GM12878 (cell line): ENCODE measurements around the gene KRTAP12-4. TPM values are rescaled to one million over a fixed set of nuclear protein-coding genes. Genes with fewer than 3 reads are reported as not detected.

Experiments used
- ATAC-seq: fragments of 200-7000 bp; cut with Tn5 transposase; 3 replicates; pipeline ENCODE4 v1.9.1; 2020; ENCODE audit warnings: mild to moderate bottlenecking, moderate library complexity
- BruUV-seq: library from RNA; stranded (reverse); fragments of 400-500 nt; replicated peaks from 2 replicates; lab custom pipeline; 2021; lab: Mats Ljungman, UMichigan
- CTCF ChIA-PET: fragments of 300-600 bp; sonication (Branson Sonifier 250); formaldehyde crosslinking; extraction: SDS; loops from one replicate; lab custom pipeline; 2021; ENCODE audit warnings: inconsistent platforms; lab: Yijun Ruan, JAX
- POLR2A ChIA-PET: fragments of 350-600 bp; formaldehyde crosslinking; extraction: SDS; loops from one replicate; lab custom pipeline; 2021; ENCODE audit warnings: inconsistent platforms; lab: Charles Lee
- RAD21 ChIA-PET: fragments of 300-600 bp; sonication (Branson Sonifier 250); formaldehyde crosslinking; loops from one replicate; lab custom pipeline; 2023; ENCODE audit warnings: antibody characterized with exemption; ENCODE audit not compliant: unreplicated experiment; lab: Charles Lee
- SMC1A ChIA-PET: fragments of 300-600 bp; sonication (Branson Sonifier 250); formaldehyde crosslinking; loops from one replicate; lab custom pipeline; 2023; ENCODE audit not compliant: unreplicated experiment, uncharacterized antibody; lab: Charles Lee
- DNase-seq: peaks from one replicate; pipeline ENCODE4 v3.0.0-alpha.2; 2011; ENCODE audit warnings: low read depth, low spot score
- FAIRE-seq: peaks from 3 replicates; lab custom pipeline; 2011; peaks lifted over from hg19 to GRCh38; lab: Jason Lieb, UNC
- H2AFZ ChIP-seq: 2 replicates; pipeline ENCODE4 v1.6.0; 2011; ENCODE audit warnings: low read depth, low read length, control low read depth; ENCODE audit not compliant: control insufficient read depth
- H3K27ac ChIP-seq: 2 replicates; pipeline ENCODE4 v1.5.1; 2011; ENCODE audit warnings: control low read depth; ENCODE audit not compliant: control insufficient read depth, insufficient read depth
- H3K27me3 ChIP-seq, 2 experiments: replicated peaks in 1 of 2; 2 replicates each; pipeline versions ENCODE4 v1.6.0 to v1.6.1; 2011; ENCODE audit warnings: low read length in 1 of 2; ENCODE audit not compliant: control insufficient read depth in 2 of 2, insufficient read depth in 2 of 2
- H3K36me3 ChIP-seq, 2 experiments: 2 replicates each; pipeline ENCODE4 v1.5.1; 2011; ENCODE audit warnings: low read length in 1 of 2; ENCODE audit not compliant: control insufficient read depth in 2 of 2, insufficient read depth in 2 of 2
- H3K4me1 ChIP-seq: 2 replicates; pipeline ENCODE4 v1.6.1; 2011; ENCODE audit warnings: mild to moderate bottlenecking, low read length, moderate library complexity, mixed read lengths; ENCODE audit not compliant: control insufficient read depth, insufficient read depth
- H3K4me2 ChIP-seq: 2 replicates; pipeline ENCODE4 v1.6.0; 2011; ENCODE audit warnings: control low read depth; ENCODE audit not compliant: control insufficient read depth, insufficient read depth
- H3K4me3 ChIP-seq: fragments of 200-600 bp; sonication (generic); 2 replicates; pipeline ENCODE4 v1.5.1; 2016
- H3K79me2 ChIP-seq: 2 replicates; pipeline ENCODE4 v1.6.0; 2011; ENCODE audit warnings: low read length; ENCODE audit not compliant: control insufficient read depth, insufficient read depth
- H3K9ac ChIP-seq: 2 replicates; pipeline ENCODE4 v1.8.0; 2011; ENCODE audit warnings: low read length, control low read depth, mixed read lengths; ENCODE audit not compliant: control insufficient read depth, insufficient read depth
- H3K9me3 ChIP-seq: replicated peaks from 3 replicates; pipeline ENCODE4 v1.5.1; 2011; ENCODE audit warnings: mild to moderate bottlenecking, low read length; ENCODE audit not compliant: control insufficient read depth, insufficient read depth
- H4K20me1 ChIP-seq: 2 replicates; pipeline ENCODE4 v1.6.0; 2011; ENCODE audit not compliant: control insufficient read depth, insufficient read depth
- EP300 ChIP-seq, 2 experiments: fragments of 150-350 bp in 1 of 2; IDR thresholded peaks; 2 replicates each; pipeline ENCODE4 v1.6.1; 2011 to 2012; ENCODE audit warnings: low read depth in 2 of 2, low read length in 2 of 2, borderline replicate concordance in 1 of 2, improper control_type of control experiment in 1 of 2, inconsistent platforms in 1 of 2; ENCODE audit not compliant: control insufficient read depth in 1 of 2
- RCOR1 ChIP-seq: conservative IDR thresholded peaks from 2 replicates; pipeline ENCODE4 v1.6.1; 2012; ENCODE audit warnings: low read depth, low read length, improper control_type of control experiment
- REST ChIP-seq: IDR thresholded peaks from 2 replicates; pipeline ENCODE4 v1.6.1; 2012; ENCODE audit warnings: mild to moderate bottlenecking, low read depth, low read length
- SP1 ChIP-seq: IDR thresholded peaks from one replicate; pipeline ENCODE4 v1.6.1; 2011; ENCODE audit warnings: low read depth, low read length
- in situ Hi-C: fragments of 300-500 bp; cut with MboI; formaldehyde crosslinking; loops from 9 replicates; pipeline ENCODE4 v1.14.3; 2018; ENCODE audit warnings: mixed read lengths
- intact Hi-C: fragments of 100-400 bp; cut with micrococcal nuclease; formaldehyde crosslinking; loops from one replicate; pipeline ENCODE4 v1.14.2; 2022; ENCODE audit not compliant: unreplicated experiment
- polyA plus RNA-seq, 11 experiments: library from polyadenylated mRNA; depleted of rRNA in 4 of 11; unstranded in 6 of 11; stranded (reverse) in 5 of 11; fragments of >200 nt; fragmentation: Nextera tagmentation in 4 of 11; fragmentation: Illumina TruSeq in 1 of 11; extraction: Ambion mirVana in 4 of 11; extraction: Trizol in 1 of 11; gene quantifications; 1 replicate in 1 of 11; 2 replicates in 10 of 11; pipeline versions ENCODE4 v1.2.1 to v1.2.3, GENCODE V29; 2011 to 2016; ENCODE audit warnings: inconsistent platforms in 2 of 11, missing spikeins in 2 of 11, low read depth in 1 of 11
- total RNA-seq, 4 experiments: library from RNA; depleted of rRNA in 3 of 4; stranded (reverse); fragments of >200 nt in 3 of 4; fragmentation: Illumina TruSeq in 1 of 4; extraction: Trizol in 1 of 4; gene quantifications; 2 replicates each; pipeline versions ENCODE4 v1.2.1 to v1.2.3, GENCODE V29; 2013 to 2021

KRTAP12-4 gene
- total and polyA plus RNA-seq, 10 of the 15 experiments (the other 5 are each of a cell fraction or from before 2014, with no cell fraction given): not detected

GRCh38 chr21:44609193-44609592 is 45.3 kb downstream of the KRTAP12-4 start:
- RAD21 ChIA-PET: no interaction called here

More at GRCh38 chr21:44609193-44609592, 45.3 kb downstream of the KRTAP12-4 start:
- POLR2A ChIA-PET: no interaction called here
- no peak for ATAC-seq
- Histone ChIP-seq H3K4me3 (no peak overlapping the region), H3K4me2 (no peak overlapping the region), H3K4me1 (no peaks in the 10 kb centered on the region), H3K27me3 (no peaks in the 10 kb centered on the region), H3K36me3 (no peaks in the 10 kb centered on the region), H4K20me1 (no peaks in the 10 kb centered on the region), H3K9me3 (peaks cover 2% of the 10 kb centered on the region; the same call in 1 of the 3 replicates), H3K9ac (no peak overlapping the region), H3K79me2 (no peaks in the 10 kb centered on the region), H2AFZ (no peak overlapping the region), H3K27ac (no peak overlapping the region)
- CTCF ChIA-PET: no interaction called here
- SMC1A ChIA-PET: interaction anchor here (1.3 kb wide), 1 partner anchor 10 kb away, joined by 3 read pairs; no protein-coding TSS in a partner anchor
- in situ Hi-C loops: no loop called here
- DNase-seq: no peak
- FAIRE-seq: no peak
- no TSS peak for BruUV-seq
- intact Hi-C loops: no loop called here
- TF ChIP-seq REST: no peak
- no peak for TF ChIP-seq SP1
- TF ChIP-seq EP300 (IDR thresholded peaks at IDR 0.05; ENCODE audit: borderline replicate concordance in 1 of 2, control insufficient read depth in 1 of 2, low read depth in 2 of 2, low read length in 2 of 2): no peak
- TF ChIP-seq RCOR1: no peak
